NCI-H1694 (cell line): ENCODE measurements around the gene NBPF6.
"Not testable (repeated sequence)": the region's sequence is repeated elsewhere in the genome, so short reads cannot be mapped to it uniquely, and the experiment has no call there.

ENCODE experiments used
- DNase-seq: peaks from one replicate; lab custom pipeline; 2025; lab: John Stamatoyannopoulos, UW

NBPF6 gene

DNA sequence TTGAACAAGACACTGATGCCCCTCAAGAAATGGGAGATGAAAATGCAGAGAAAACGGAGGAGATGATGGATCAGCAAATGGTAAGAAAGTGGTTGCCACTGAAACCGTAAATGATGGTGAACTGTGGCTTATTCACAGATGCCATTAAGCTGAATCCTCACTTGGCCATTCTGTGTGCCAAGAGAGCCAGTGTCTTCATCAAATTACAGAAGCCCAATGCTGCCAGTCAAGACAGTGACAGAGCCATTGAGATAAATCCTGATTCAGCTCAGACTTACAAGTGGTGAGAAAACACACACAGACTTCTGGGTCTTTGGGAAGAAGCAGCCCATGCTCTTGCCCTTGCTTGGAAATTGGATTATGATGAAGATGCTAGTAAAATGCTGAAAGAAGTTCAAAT, 52.5 kb downstream of the NBPF6 start:
- DNase-seq = no peak

DNA sequence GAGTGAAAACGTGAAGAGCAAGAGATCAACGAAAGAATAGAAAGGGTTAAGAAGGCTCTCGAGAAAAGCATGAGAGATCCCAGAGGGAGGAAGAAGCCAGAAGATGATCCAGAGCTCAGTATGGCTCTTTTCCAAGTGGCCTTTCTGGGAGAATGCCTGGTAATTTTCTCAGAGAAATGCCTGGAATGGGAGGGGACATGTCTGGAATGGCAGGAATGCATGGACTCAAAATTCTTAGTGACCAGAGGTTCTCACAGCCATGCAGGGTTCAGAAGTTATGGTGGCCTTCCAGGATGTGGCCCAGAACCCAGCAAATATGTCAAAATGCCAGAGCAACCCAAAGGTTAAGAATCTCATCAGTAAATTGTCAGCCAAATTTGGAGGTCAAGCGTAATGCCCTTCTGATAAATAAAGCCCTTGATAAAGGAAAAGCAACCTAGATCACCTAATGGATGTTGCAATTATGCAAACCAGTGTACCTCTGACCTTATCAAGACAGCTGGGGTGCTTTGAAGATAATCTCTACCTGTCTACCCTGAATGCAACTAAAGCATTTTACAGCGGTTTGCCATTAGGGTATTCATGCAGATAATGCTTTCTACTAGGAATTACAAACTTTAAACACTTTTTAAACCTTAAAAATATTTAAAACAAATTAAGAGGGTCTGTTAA, 53.1 kb downstream of the NBPF6 start:
- no peak for DNase-seq

DNA sequence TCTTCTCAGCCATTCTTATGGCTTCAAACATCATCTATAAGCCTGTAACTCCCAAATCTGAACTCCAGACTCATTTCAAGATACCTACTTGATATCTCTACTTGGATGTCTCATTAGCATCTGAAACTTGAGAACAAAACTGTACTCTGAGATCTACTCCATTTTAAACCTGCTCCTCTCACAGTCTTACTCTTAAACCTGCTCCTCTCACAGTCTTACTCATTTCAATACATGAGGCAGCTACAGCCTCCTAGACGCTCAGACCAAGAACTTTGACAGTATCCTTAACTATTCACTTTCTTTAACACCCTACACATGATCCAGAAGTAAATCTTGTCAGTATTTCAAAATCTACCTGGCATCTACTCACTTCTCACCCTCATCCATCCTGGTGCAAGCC, 54.3 kb downstream of the NBPF6 start:
- DNase-seq = no peak

DNA sequence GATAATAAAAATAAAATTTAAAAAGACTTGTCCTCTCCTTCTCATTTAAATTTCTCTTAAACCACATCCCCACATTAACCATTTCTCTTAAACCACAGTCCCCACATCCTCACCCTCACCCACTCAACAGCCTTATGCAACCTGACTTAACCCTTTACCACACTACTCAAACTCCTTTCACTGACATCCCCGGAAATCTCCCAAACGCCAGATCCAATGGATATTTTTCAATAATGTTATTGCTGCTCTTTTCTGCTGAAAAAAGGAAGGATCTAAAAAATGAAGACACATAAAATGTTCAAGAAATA, 55.6 kb downstream of the NBPF6 start:
- DNase-seq = no peak

DNA sequence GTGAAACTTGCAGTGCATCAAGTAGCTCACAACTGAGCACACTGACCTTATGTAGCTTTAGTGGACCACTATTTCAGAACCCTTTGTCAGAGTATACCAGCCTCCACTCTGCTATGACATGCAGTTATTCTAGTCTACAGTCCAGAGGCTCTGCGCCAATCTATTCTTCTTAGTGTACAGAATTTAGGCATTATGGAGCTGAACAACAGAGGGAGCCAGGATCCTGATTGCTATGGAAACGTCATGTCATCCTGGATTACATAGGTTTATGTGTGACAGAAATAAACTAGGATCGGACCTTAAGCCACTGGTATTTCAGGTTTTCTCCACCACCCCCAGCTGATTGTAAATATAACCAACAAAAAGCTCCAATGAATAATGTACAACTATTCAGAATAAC, 61.6 kb downstream of the NBPF6 start:
- no peak for DNase-seq

DNA sequence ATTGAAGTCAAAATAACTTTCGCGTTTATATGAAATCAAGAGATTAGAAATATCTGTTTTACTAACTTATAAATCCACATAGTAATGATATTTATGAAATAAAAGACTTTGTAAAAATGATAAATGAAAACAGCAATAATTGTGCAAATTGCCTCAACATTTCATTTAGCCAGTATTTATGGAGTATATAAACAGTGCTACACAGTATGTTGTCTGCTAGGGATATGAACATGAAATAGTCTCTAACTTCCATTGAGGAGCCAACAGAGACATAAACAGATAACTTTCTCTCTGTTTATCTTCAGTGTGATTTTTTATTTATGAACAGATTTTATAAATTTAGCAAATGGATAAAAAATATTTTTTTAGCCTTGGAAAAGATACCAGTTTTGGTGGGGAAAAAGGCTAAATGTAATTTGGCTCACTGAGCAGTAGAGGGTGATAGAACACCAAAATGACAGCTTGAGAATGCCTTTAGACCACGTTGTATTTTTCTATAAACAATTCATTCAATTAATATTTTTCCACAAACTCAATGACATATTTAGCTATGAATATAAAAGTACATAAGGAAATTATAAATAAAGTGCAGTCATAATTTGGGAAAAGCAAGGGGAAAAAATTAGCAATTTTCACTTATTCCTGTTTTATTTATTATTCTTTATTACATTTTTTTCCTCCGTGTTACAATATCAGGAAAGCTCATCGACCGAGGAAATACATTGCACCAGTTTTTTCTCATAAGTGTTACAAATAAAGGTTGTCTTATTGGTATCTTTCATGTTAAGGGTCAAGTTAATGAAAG, 62.3 kb downstream of the NBPF6 start:
- DNase-seq = peak; percentile 43

DNA sequence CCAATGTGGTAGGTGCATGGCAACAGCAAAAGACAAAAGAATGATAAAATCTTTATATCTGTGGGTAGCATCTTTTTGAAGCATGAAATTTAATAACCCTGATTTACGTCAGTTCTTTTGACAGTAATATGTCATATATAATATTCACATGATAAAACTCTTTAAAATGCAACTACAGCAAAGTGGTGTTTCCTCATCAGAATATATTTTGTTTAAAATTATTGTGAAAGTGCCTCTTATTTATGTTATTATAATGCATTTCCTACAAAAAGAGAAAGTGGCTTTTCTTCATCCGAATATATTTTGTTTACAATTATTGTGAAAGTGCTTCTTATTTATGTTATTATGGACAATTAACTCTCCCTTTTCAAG, 62.9 kb downstream of the NBPF6 start:
- DNase-seq = no peak

DNA sequence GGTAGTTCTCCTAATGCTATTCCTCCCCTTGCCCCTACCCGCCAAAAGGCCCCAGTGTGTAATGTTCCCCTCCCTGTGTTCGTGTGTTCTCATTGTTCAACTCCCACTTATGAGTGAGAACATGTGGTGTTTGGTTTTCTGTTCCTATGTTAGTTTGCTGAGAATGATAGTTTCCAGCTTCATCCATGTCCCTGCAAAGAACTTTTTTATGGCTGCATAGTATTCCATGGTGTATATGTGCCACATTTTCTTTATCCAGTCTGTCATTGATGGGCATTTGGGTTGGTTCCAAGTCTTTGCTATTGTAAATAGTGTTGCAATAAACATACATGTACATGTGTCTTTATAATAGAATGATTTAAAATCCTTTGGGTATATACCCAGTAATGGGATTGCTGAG, 63.8 kb downstream of the NBPF6 start:
- DNase-seq = not testable (repeated sequence)

DNA sequence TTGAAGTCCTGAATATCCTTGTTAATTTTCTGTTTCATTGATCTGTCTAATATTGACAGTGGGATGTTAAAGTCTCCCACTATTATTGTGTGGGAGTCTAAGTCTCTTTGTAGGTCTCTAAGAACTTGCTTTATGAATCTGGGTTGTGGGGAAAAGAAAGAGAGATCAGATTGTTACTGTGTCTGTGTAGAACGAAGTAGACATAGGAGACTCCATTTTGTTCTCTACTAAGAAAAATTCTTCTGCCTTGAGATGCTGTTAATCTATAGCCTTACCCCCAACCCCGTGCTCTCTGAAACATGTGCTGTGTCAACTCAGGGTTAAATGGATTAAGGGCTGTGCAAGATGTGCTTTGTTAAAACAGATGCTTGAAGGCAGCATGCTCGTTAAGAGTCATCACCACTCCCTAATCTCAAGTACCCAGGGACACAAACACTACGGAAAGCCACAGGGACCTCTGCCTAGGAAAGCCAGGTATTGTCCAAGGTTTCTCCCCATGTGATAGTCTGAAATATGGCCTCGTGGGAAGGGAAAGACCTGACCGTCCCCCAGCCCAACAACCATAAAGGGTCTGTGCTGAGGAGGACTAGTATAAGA, 67.3 kb downstream of the NBPF6 start:
- not testable (repeated sequence) for DNase-seq
